HG03575 (cell line): ENCODE data around the gene AOAH.
"Not testable (repeated sequence)": the region's sequence is repeated elsewhere in the genome, so short reads cannot be mapped to it uniquely, and the experiment has no call there.

ENCODE experiments used
- ATAC-seq: cut with Tn5 transposase; IDR thresholded peaks from one replicate; pipeline ENCODE4 v1.9.1; 2021; ENCODE audit not compliant: unreplicated experiment, insufficient number of reproducible peaks, low FRiP score; ENCODE audit errors: extremely low read depth

Gene AOAH

DNA sequence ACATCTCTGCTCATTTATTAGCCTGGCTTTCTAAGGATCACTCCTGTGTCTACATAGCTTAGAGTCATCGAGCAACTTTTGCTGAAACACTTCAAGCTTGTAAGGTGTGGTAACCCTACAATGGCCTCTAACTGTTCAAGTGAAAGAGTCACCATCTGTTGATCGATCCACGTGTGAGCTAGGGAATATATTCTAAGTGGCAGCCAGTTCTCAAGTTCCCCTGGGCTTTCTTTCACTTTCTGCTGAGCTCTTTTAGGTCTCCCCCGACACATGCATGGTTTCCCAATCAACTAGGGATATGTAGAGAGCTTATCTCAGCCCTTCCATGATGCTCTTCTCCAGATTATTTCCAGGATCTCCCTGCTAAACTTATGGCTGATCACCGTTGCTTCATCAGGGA is 15.5 kb downstream of the AOAH start:
- ATAC-seq: no peak

DNA sequence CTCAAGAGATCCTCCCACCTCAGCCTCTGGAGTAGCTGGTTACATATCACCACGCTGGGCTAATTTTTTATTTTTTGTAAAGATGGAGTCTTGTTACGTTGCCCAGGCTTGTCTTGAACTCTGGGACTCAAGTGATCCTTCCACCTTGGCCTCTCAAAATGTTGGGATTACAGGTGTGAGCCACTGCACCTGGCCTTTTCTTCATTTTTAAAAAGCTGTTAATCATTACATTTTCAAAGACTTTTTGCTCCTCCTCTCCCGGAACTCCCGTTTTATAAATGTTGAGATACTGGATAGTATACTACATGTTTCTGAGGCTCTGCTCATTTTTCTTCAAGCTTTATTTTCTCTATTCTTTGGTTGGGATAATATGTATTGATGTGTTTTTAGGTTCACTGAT is 16.4 kb downstream of the AOAH start:
- ATAC-seq: no peak

DNA sequence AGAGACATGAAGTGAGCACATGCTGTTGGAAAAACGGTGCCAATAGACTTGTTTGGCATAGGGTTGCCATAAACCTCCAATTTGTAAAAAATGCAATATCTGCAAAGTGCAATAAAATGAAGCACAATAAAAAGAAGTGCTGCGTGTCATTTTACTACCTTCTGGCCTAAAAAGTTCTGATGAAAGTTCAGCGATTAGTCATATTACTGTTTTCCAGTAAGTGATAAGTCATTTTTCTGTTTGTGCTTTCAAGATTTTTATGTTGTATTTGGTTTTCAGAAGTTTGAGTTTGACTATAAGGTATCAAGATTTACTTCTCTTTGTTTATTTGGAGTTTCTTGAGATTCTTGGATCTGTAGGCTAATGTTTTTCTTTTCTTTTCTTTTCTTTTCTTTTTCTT is 16.8 kb downstream of the AOAH start:
- ATAC-seq: no peak

DNA sequence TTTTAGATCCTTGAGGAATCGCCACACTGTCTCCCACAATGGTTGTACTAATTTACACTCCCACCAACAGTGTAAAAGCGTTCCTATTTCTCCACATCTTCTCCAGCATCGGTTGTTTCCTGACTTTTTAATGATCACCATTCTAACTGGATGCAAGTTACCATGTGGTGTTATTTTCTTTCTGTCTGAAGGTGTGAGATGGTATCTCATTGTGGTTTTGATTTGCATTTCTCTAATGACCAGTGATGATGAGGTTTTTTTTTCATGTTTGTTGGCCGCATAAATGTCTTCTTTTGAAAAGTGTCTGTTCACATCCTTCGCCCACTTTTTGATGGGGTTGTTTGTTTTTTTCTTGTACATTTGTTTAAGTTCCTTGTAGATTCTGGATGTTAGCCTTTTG is 20.4 kb downstream of the AOAH start:
- not testable (repeated sequence) for ATAC-seq

DNA sequence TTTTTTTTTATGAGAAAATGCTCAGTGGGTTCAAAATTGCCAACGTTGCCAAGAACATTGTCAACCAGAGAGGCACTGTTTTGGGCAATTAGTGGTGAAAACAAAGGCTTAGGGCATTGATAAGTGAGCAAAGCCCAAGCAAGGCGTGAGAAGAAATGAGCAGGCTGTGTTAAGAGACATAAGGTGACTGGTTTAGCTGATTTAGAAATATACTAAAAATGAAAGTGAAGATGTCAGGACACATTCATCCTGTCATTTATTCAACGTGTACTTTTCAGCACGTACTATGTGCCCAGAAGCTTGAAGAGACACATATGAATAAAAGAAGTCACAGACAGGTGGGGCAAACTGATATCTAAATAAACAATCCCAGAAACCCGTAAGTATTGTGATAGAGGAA is 31.8 kb downstream of the AOAH start:
- peak; percentile 70 for ATAC-seq

DNA sequence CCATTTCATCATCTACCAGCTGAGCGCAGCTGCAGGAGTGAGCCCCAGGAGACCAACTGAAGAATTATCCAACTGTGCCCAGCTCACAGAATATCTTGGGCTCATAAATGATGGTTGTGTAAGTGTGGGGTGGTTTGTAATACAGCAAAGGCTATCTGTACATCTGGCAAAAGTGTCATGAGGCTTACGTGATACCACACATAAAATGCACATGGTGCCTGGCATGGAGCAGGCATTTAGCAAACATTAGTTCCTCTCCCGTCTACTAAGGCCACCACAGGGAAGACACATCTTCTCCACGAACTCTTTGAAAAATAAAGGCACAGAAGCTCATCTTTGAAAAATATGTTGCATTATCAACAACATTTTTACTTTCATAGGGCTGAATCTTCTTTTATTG is 32.3 kb downstream of the AOAH start:
- ATAC-seq: no peak

DNA sequence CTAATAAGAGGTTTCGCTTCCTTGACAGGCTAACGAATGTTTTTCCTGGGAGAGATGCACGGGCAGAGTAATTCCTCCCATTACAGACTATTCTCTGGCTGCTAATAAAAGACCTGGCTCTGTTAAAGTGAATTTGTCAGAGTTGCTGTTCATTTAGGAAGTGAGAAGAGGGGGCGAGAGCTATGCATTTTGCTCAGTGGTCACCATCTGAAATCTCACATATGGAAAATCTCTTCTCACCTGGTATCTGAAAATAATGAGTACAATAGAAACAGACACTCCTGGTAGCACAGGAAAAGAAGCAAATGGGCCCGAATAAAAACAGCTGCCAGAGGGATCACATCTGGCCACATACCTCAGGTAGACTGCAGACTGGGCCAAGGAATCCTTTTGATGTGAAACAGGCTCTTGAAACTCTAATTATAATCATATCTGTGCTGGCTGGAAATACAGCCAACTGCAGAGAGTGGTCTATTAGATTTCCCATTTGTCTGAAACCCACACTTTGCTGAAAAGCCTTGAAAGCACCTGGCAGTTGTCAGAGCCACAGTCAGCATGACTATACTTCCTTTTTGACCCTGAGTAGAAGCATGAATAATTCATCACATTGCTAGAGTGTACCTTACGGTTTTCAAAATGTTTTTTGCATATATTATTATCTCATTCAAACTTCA is 33.6 kb downstream of the AOAH start:
- ATAC-seq: no peak

DNA sequence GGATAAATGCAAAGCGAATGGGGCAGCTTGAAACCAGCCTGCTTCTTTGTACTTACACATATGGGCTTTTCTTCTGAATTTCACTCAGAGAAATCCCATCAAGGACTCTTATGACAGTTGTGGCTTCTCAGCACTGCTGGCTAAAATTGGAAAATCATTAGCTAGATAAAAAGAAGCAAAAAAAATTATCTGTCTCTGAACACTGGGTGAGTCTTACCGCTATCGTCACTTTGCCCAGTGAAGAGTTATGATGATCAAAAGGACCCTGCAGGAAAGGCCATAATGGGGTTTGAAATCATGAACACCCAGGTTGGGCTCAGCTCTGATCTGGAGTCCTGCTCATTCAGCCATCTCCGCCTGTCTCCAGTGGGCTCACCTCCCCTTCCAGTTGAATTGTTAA is 34.3 kb downstream of the AOAH start:
- no peak for ATAC-seq

DNA sequence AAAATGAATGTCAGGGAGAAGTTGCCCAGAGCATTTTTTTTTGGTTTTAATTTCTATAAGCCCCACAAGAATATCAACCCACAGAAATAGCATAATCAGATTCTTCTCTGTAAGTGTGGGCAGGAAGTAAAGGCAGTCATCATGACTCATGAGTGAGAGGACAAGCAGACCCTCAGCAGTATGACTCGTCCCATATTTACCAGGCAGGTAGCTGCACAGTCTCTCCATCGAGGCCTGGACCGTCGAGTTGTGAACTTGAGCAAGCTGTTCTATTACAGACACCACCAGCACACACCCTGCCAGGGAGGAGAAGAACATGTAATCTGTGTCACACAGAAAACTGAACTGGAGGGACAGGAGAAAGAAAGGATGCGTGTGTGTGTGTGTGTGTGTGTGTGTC is 37.8 kb downstream of the AOAH start:
- ATAC-seq: no peak

DNA sequence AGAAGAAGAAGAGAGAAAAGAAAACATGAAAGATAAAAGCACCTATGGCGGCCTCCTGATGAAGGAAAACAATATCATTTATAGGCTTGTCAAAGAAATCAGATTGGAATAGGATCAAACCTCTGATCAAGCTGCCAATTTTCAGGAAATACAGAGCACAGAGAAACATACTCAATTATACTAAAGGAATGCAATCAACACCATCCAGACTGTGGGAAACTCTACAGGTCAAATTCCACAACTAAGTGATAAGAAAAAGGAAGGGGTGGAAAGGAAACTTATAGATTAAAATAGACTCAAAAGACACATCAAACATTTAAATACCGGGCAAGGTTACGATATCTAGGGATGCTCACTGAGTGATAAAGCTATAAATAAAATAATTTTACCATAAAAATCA is 39.3 kb downstream of the AOAH start:
- ATAC-seq: no peak

DNA sequence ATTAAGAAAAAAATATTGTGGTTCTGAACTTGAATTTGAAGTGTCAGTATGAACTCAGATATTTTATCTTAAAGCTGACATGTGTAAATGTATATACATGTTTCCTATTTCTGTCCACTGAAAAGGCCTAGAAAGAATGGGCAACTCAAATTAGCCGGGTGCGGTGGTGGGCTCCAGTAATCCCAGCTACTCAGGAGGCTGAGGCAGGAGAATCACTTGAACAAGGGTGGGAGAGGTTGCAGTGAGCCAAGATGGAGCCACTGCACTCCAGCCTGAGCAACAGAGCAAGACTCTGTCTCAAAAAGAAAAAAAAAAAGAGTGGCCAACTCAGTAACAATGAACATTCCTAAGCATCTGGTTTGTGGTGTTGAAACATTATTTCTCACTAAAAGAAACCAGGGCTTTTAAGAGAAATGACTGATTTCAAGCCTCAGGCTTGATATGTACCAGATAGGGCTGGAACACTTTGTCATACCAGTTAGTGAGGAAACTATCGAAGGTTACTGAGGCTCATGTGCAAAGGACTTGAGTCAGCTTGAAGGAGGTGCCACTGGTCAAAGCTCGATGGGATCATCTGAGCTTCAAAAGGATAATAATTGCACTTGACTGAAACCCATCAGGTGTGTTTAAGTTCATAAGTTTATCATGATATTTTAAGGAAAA is 40.5 kb downstream of the AOAH start:
- no peak for ATAC-seq

DNA sequence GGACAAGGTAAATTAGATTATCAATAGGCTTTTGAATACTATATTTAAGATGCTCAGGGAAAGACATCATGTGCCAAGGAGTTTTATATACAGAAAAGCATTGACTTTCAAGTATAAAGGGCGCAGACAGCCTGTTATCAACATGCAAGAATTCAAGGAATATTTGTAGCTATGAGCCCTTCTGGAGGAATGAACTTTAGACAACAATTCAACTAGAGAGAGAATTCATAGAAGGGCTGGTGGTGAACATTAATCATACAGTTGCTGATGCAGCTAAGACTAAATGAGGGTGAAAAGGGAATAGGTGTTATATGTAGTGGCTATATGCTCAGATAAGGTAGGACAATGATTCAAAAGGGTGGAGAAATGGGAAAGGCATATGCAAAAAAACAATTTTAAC is 41.2 kb downstream of the AOAH start:
- no peak for ATAC-seq

DNA sequence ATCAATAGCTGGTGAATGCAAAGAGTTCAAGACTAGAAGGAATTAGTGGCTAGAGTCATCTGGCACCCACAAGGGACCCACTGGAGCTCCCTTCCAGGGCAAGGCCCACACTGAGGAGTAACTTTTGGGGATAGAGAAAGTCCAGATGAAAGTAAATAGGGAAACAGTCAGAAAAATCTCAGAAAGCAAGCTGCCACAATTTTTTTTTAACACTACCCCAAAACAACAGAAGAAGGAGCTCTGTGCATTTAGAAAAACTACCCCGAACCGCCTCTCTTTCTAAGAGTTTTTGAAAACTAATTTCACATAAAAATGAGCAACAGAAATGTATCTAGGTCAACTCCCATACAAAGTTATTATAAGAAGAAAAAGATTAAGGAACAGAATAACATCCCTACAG is 42.2 kb downstream of the AOAH start:
- no peak for ATAC-seq

DNA sequence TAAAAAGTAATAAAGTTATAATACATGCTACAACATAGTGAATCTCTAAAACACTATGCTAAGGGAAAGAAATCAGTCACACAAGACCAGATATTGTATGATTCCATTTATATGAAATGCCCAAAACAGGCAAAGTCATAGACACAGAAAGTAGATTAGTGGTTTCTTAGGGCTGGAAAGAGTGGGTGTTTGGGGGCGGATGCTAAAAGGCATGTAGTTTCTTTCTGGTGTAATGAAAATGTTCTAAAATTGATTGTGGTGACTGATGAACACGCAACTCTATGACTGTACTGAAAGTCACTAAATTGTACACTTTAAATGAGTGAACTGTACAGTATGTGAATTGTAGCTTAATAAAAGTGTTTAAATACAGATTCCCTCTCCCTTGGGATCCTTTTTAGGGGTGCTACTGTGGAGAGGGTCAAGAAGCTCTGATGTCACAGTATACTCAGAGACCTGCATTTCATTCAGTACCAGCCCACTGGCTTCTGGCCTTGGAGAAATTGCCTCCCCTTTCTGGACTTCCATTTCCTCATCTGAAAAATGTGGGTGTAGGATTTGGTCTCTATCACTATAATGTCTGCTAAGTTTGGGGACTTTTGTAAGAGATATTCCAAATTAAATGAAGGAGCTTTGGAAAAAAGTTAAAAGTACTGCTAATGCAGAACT is 46.4 kb downstream of the AOAH start:
- ATAC-seq: no peak

DNA sequence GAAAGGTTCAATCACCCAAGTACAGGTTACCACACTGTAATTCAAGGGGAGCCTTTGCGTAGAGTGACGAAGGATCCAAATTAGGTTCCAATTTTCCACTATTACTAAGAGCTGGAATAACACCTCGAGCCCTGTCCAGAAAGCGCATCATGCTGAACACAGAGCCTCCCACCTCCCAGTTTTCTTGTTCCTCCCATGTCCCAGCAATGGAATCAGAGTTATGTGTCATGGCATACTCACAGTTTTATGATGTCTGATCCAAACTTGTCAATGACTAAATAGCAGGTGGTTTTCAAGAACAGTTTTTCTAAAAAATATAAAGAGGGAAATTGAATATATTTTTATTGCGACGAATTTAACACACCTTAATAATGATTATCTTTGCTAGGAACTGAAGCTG is 50.6 kb downstream of the AOAH start:
- ATAC-seq: no peak

DNA sequence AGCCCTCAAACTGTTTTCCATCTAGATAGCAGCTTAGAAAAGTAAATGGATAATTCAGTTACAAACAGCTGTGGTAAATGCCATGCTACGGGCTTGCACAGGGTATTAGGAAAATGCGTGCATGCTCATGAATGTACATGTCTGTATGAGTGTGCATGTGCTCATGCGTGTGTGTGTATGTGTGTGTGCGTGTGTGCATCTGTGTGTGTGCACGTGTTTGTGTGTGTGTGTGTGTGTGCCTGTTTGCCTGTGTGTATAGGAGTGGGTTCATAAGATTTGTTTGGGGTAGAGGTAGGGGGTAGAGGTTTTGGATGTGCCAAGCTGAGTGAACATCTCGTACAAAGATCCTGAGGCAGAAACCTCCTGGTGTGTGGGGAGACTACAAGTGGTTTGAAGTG is 52.9 kb downstream of the AOAH start:
- ATAC-seq: no peak

DNA sequence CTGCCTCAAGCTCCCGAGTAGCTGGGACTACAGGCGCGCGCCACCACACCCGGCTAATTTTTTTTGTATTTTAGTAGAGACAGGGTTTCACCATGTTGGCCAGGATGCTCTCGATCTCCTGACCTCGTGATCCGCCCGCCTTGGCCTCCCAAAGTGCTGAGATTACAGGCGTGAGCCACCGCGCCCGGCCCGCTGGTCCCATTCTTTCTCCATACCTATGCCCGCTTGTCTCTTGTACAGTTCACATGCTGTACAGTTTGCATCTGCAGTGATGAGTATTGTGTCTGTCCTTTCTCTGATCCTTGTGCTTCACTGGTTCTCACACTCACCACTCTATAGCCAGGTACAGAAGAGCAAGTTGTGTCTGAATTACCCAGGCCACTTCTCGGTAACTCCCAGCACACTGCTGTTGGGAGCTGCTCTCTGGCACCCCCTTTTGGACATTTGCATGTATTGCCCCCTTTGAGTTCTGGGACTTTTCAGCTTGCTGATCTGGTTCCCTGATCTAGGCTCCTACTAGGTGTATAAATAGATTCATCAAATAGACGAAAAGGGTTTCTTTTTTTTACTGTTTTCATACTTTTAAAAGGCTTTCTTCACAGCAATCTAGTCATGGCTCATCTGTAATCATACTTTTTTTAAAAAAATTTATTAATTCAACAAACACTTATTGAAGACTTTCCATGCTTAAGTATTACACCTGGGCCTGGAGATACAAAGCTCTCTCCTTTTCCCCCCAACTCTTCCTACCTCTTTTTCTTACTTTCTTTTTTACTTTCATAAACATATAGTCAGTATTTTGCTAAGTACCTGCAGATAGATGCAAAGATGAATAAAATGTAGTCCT is 53.5 kb downstream of the AOAH start:
- ATAC-seq: no peak

DNA sequence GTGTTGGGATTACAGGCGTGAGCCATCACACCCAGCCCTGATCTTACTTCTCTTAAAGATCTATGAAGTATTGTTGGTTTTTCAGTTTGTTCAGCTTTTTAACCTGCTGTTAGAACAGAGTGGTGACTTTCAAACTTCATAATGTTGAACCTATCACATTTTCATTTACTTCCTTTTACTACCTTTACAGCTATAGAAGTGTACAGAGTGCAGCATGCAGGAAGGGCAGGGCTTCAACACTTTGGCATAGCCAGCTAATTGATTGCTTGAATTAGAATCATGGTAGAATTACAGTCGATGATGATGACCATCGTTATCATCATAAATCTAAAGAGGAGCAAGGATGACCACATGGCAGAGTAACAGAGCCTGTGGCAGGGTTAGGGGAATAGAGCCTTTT is 55.5 kb downstream of the AOAH start:
- no peak for ATAC-seq

DNA sequence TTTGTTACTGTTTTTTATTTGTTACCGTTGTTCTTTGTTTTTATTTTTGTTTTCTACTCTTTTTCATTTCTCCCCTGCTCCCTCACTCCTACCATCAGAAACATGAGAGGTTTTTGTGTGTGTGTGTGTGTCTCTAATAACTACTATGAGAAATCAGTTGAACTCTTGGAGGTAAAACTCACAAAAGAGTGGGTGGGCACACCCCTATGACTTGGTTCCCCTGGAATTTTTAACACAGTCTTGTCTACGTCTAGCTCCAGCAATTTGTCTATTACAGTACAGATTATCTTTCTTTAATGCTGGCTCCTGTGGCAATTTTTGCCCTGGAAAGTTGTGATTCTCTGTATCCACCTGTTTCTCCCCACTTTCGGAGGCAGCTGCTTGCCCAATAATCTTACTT is 56.2 kb downstream of the AOAH start:
- ATAC-seq: no peak
